NCI-H1417 (cell line): ENCODE results near the gene PGAP6.

Experiments
- DNase-seq, 3 experiments: peaks; one replicate each; lab custom pipeline; 2025; lab: John Stamatoyannopoulos, UW

Gene PGAP6

GRCh38 chr16:330741-331140 lies 51.0 kb downstream of the PGAP6 start:
- no peak for DNase-seq

GRCh38 chr16:325375-326145 lies 56.2 kb downstream of the PGAP6 start:
- no peak for DNase-seq

GRCh38 chr16:324451-325334 lies 57.1 kb downstream of the PGAP6 start:
- DNase-seq, result peak in 2 of 3 experiments; percentile 67 to 83

GRCh38 chr16:324201-324450 lies 57.7 kb downstream of the PGAP6 start:
- no peak for DNase-seq

GRCh38 chr16:322476-323143 lies 59.2 kb downstream of the PGAP6 start:
- no peak for DNase-seq

GRCh38 chr16:321532-321931 lies 60.2 kb downstream of the PGAP6 start:
- no peak for DNase-seq
